ENCODE data around the gene SPOCK2. TPM values are rescaled to one million over a fixed set of nuclear protein-coding genes. Genes with fewer than 3 reads are reported as not detected.

The SPOCK2 gene
- total RNA-seq, 3 donors from 2014 or later = 3.1 to 12.3 (median 7.4) TPM

DNA sequence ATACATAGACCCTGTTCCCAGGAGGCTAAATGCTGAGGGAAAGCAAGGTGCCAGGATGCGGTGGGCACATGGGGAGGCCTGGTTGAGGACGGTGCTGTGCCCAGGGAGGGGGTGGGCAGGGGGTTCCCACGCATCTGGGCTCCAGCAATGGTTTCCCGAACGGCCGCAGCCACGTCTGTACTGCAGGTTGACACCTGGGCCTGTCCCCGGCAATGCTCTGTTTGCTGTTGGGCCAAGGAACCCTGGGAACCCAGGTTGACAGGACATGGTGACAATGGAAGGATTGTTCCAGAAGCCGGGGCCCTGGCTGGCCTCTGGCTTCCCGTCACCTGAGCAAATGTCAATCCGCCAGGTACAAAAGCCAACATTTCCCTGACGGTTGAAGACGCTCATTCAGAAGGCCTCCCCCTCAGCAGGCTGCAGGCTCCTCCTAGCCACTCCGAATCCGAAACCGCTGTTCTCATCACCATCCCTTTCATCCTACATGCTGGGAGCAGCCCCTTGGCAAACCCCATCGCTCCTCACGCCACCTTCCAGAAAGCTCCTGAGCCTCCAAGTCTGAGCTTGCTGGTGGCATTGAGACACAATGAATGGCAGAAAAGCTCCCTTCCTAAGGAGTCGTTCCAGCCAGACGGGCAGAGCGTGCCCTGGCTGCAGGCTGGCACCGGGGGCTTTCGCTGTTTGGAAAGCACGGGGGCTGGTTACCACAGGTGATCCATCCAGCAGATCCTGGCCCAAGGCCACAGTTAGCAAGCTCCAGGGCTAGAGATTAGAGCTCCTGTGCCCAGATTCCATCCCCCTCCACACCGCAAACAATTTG is 31.2 kb downstream of the SPOCK2 start:
- intact Hi-C loops (cut with DNase I, micrococcal nuclease) = no loop called here
- H3K4me1 ChIP-seq (ENCODE audit: low read depth) = no peaks in the 10 kb centered on the region
- DNase-seq (no peak), ATAC-seq (no peak)
- H3K4me3 ChIP-seq = no peak overlapping the region
- H3K36me3 ChIP-seq (ENCODE audit: low read depth) = no peaks in the 10 kb centered on the region
- H3K9me3 ChIP-seq = no peaks in the 10 kb centered on the region
- no peak for TF ChIP-seq CTCF (IDR thresholded peaks at IDR 0.05)

DNA sequence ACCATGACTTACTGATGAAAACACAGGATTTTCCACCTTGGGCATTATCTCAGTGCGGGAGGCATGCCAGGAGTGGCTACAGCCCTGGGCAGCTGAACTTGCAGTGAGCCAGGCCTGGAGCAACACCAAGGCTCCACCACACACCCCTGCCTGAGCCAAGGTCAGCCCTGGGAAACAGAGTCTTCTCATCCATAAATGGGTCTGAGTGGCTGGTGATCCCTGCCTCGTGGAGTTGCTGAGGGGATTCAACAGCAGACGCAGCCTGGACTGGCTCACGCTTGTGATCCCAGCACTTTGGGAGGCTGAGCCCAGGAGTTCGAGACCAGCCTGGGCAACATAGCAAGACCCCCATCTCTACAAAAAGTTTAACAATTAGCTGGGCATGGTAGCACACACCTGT is 32.2 kb downstream of the SPOCK2 start:
- ATAC-seq (no peak), DNase-seq (no peak)
- Histone ChIP-seq H3K36me3 (ENCODE audit: low read depth) (no peaks in the 10 kb centered on the region), H3K9me3 (no peaks in the 10 kb centered on the region), H3K4me3 (no peak overlapping the region), H3K4me1 (ENCODE audit: low read depth) (no peaks in the 10 kb centered on the region)
- TF ChIP-seq CTCF (IDR thresholded peaks at IDR 0.05) = no peak
- intact Hi-C loops (cut with DNase I, micrococcal nuclease) = no loop called here

- Histone ChIP-seq H3K9me3 (no peaks in the 10 kb centered on the region), H3K4me3 (no peak overlapping the region), H3K4me1 (ENCODE audit: low read depth) (no peaks in the 10 kb centered on the region), H3K36me3 (ENCODE audit: low read depth) (no peaks in the 10 kb centered on the region)
- DNase-seq (no peak), ATAC-seq (no peak)
- no peak for TF ChIP-seq CTCF (IDR thresholded peaks at IDR 0.05)
- intact Hi-C loops (cut with DNase I, micrococcal nuclease) = no loop called here
Observed at GRCh38 chr10:72053690-72054089, 34.7 kb downstream of the SPOCK2 start.

- TF ChIP-seq CTCF (IDR thresholded peaks at IDR 0.05) = no peak
- Histone ChIP-seq H3K4me3 (no peak overlapping the region), H3K4me1 (ENCODE audit: low read depth) (no peaks in the 10 kb centered on the region), H3K36me3 (ENCODE audit: low read depth) (no peaks in the 10 kb centered on the region), H3K9me3 (no peaks in the 10 kb centered on the region)
- ATAC-seq = no peak
- DNase-seq = no peak
- intact Hi-C loops (cut with DNase I, micrococcal nuclease) = no loop called here
Observed at GRCh38 chr10:72050873-72051272, 37.5 kb downstream of the SPOCK2 start.

- intact Hi-C loops (cut with DNase I, micrococcal nuclease) = loop anchor here (5.0 kb wide), 3 partner anchors 93 to 153 kb away; no protein-coding TSS in a partner anchor
- no peak for TF ChIP-seq CTCF (IDR thresholded peaks at IDR 0.05)
- Histone ChIP-seq H3K36me3 (ENCODE audit: low read depth) (no peaks in the 10 kb centered on the region), H3K4me3 (no peak overlapping the region), H3K4me1 (ENCODE audit: low read depth) (no peaks in the 10 kb centered on the region), H3K9me3 (no peaks in the 10 kb centered on the region)
- DNase-seq (no peak), ATAC-seq (no peak)
Observed at GRCh38 chr10:72049969-72050781, 38.2 kb downstream of the SPOCK2 start.
